Nucleus accumbens (tissue), 56 donors: ENCODE data around the gene RACGAP1.
A peak's percentile ranks its signal among the peaks of the same experiment; 100 is the strongest.

ENCODE experiments used
- DNase-seq, 56 donors: peaks; one replicate each; lab custom pipeline; 2025; lab: John Stamatoyannopoulos, UW

The RACGAP1 gene

GRCh38 chr12:50057000-50057841 lies 31.9 kb upstream of the RACGAP1 start, which contains the start of gene ASIC1:
ASIC1 (plus strand) TSS chr12:50057596; CDS start chr12:50058767, 1,171 bp downstream.
- peak in 52 of 56 donors; percentile 20 to 89 (median 73) for DNase-seq

- no peak for DNase-seq
Measured at GRCh38 chr12:50056639-50056976, 31.3 kb upstream of the RACGAP1 start.

- DNase-seq = peak in 49 of 56 donors; percentile 26 to 87 (median 66)
Measured at GRCh38 chr12:50055831-50056638, 30.7 kb upstream of the RACGAP1 start.

- DNase-seq = no peak
Measured at GRCh38 chr12:50053583-50053982, 28.3 kb upstream of the RACGAP1 start.

DNA sequence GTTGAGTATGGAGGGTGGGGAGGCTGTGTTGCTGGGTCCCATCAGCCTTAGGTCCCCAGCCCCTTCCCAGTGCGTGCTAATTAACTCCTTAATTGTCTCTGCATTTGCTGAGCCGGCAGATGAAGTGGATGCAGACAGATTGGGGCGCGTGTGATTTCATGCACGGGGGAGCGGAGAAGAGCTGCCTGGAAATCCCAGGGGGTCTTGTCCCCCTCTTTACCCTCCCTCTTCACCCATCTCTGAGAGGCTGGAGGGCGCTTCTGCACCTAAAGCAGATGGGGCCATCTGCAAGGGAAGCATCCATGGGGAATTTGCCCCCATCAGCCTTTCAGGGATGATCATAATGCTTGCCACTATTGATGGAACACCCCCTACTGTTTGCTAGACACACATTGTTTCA lies 27.7 kb upstream of the RACGAP1 start:
- no peak for DNase-seq

DNA sequence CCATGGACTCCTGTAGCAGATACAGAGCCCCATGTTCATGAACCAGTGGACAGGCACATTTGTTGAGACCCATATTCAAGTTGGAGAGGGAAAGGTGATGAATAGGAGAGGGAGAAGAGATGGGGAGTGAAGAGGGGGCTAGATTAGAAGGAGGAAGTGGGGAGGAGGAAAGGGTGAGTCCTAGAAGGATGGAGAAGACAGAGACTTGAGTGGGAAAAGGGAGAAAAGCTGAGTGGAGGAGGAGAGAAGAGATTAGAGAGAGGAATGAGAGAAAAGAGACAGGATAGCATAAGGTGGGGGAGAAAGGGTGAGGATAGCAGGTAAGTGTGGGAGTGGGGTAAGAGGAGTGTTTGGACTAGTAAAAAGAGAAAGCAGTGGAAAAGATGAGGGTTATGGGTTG lies 27.2 kb upstream of the RACGAP1 start:
- DNase-seq = no peak

- DNase-seq = no peak
Measured at GRCh38 chr12:50051101-50051806, 26.0 kb upstream of the RACGAP1 start.

DNA sequence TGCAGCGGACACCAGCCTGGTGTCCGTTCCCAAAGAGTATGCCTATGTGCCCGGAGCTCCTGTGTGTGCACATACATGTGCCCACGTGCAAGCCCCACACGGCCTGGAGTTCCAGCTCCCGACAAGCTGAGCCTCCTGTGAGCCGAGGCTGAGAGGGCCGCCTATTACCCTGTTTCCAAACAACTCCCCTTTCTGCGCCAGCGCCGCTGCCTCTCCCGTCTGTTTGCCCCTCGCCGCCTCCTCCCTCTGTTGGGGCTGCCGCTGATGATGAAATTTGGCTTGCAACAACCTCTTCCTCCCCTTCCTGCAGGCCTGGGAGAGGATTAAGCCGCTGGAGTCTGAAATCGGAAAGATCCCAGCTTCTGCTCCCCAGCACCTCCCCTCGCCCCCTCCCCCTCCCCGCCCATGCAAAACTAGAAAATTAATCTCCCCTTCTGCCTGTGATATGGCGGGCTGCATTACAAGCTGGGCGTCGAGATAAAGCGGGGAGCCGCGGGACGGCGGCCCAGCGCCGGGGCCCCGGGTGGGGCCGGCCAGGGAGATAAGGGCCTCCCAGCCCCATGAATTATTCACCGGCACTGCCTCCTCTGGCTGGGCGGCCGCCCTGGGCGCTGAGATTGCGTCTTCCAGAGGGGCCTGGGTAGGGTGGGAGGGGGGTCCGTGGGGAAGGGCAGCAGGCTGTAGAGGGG lies 25.3 kb upstream of the RACGAP1 start:
- peak in 8 of 56 donors; percentile 17 to 43 (median 26) for DNase-seq

GRCh38 chr12:50050119-50050385 lies 24.8 kb upstream of the RACGAP1 start:
- DNase-seq = no peak

GRCh38 chr12:50049254-50050118 lies 24.2 kb upstream of the RACGAP1 start:
- DNase-seq = no peak

DNA sequence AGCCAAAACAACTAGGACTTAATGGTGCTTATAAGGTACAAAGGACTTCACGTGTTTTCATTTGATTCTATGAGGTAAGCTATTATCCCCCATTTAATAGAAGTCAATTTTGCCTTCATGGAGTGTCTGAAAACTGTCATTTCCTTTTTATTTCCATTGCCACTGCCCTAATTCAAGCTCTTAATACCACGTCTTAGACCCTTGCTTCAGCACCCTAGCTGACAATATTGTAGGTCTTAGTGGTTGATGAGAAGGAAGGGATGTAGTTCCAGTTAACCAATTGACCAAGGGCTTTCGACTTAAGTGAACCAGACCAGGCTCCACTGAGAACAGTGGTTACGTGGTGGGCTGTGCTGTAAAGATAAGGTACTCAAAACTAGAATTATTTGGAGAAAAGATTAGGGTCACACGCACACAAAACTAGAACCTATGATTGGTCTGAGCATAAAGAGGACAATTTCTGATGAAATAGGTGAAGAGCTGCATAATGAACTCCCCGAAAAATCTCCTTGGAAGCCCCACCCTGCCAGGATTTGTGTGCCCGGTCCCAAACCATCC lies 22.5 kb upstream of the RACGAP1 start:
- no peak for DNase-seq

DNA sequence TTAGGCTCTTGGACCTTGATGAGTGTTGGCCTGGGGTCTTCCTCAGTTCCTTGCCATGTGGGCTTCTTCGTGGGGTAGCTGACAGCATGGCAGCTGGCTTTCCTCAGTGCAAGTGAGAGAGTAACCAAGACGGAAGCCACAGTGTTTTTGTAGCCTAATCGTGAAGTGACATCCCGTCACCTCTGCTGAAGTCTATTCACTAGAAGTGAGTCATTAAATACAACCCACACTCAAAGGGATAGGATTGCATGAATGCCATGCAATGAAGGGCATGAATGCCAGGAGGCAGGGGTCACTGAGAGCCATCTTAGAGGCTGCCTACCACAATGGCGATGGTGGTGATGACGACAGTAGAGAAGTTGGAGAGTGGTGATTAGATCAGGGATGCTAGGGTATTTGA lies 18.6 kb upstream of the RACGAP1 start:
- DNase-seq = no peak

DNA sequence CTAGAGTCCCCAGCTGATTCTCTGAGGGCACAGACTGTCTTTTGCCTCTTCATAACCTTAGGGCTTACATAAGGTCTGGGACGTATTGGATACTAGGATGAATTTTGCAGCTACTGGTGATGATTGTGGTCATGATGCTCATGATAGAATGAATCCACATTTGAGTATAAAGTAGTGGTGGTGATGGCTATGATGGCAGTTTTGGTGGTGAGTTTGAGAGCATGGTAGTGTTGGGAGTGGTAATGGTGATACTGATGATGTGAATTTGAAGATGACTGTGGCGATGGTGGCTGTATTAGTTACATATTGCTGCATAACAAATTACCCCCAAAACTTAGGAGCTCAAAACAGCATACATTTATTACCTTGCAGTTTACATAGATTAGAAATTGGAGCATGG lies 18.0 kb upstream of the RACGAP1 start:
- no peak for DNase-seq

GRCh38 chr12:50042693-50043092 lies 17.4 kb upstream of the RACGAP1 start:
- DNase-seq = no peak

- no peak for DNase-seq
Measured at GRCh38 chr12:50041962-50042361, 16.7 kb upstream of the RACGAP1 start.

DNA sequence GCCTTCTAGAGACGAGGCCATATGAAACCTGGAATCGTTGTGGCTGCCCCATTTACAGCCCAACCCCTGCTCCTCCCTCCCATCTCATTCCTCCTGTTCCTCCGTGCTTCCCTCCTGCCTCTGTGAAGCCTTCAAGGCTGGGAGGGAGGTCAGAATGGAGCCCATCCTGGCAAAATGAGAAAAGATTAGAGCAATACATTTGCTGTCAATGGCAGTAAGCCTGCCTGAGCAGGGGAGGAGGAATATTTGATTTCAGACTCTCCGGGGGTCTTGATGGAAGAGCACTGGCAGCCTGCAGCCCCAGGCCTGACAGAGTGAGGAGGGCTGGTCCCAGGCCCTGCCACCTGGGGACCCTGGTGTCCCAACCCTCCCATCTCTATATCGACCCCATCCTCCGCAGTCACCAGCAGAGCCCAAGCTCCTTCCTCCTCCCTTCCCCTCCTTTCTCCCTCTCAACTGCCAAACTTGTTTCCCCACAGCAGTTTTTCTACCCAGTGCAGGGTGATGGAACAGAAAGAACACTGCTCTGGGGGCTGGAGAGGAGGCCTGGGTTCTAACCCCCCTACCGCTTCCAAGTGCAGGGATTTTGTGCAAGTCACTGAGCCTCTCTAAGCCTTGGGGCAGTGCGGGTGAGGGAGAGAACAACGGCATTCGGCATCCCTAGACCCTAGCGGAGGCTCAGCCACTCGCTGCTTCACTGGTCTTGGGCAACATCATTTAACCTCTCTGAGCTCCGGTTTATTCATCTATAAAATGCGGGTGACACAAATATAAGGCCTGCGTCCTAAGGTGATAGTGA lies 16.0 kb upstream of the RACGAP1 start:
- no peak for DNase-seq

- no peak for DNase-seq
Measured at GRCh38 chr12:50040657-50041056, 15.4 kb upstream of the RACGAP1 start.

- peak in 50 of 56 donors; percentile 37 to 91 (median 66) for DNase-seq
Measured at GRCh38 chr12:50039151-50039835, 14.0 kb upstream of the RACGAP1 start.
